ENCODE results near the gene PLSCR3. TPM values are rescaled to one million over a fixed set of nuclear protein-coding genes. Genes with fewer than 3 reads are reported as not detected.

The PLSCR3 gene
- polyA plus RNA-seq, 4 donors = 6.3 to 18.0 (median 13.6) TPM

DNA sequence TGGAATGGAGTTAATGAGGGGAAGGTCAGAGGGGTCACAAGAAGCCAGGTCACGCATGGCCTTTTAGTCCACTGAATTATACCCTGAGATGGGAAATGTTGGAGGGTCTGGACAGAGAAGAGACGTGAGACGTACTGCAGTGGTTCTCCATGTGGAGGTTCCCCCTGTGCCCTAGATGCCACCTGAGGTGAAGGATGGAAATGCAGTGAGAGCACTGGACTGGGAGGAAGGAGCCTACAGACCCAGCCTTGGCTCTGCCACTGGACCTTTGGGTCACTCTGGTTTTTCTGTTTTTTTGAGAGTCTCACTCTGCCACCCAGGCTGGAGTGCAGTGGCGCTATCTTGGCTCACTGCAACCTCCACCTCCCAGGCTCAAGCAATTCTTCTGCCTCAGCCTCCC is 1.8 kb upstream of the PLSCR3 start:
- no peaks in the 10 kb centered on the region for H3K9me3 ChIP-seq (ENCODE audit: control insufficient read depth in 2 of 2, insufficient read depth in 1 of 2, low read depth in 1 of 2, low read length in 1 of 2)
- H3K36me3 ChIP-seq (ENCODE audit: control insufficient read depth in 3 of 3, insufficient read depth in 2 of 3, low read depth in 1 of 3, low read length in 3 of 3) = peaks cover 0 to 8% (median 0%) of the 10 kb centered on the region in 3 donors
- FAIRE-seq = no peak
- H3K27ac ChIP-seq (ENCODE audit: low read depth in 1 of 3, low read length in 2 of 3) = no peak overlapping the region
- H3K4me3 ChIP-seq (ENCODE audit: low read depth in 1 of 3, low read length in 3 of 3) = no peak overlapping the region
- peaks cover 0 to 6% (median 0%) of the 10 kb centered on the region in 3 donors for H3K27me3 ChIP-seq (ENCODE audit: control insufficient read depth in 3 of 3, insufficient read depth in 3 of 3, low read length in 3 of 3)
- no peak for DNase-seq
- peaks cover 0 to 15% (median 0%) of the 10 kb centered on the region in 3 donors for H3K4me1 ChIP-seq (ENCODE audit: control insufficient read depth in 3 of 3, insufficient read depth in 2 of 3, low read depth in 1 of 3, low read length in 2 of 3)
- 85 to 95% (median 91%) methylated on average over 4 of the region's 4 CpGs for WGBS, 3 donors

DNA sequence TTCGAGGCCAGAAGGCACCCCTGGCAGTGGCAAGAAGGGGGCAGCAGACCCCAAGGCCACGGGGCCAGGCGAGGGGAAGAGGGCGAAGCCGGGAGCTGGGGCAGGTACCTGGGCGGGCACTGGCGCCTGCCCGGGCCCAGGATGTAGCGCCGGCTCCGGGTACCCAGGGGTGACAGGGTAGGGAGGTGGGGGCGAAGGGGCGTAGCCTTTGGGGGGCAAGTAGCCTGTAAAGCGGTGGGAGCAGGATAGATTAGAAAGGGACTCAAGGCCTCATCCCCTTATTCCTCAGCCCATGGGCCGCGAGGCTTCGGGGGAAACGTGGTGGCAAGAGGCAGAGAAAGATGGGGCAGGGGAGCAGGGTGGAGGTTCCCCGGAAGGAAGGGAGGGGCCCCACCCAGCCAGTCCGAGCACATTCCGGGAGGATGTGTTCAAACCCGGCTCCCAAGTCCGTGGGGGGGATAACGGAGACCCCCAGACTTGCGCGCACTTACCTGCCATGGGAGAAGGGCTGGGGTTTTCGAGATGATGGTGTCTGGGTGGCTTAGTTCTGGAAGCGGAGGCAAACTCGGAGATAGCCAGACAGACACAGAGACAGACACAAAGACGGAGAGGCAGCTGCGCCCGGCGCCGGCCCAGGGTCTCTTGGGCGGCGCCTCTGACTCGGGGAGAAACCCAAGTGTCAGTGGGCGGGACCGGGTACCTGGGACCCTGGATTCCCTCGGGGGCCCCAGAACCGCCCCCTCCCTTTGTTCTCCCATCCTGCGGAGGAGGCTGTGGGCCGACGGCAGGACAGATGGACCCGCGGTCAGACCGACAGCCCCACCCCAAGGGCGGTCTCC is 493 bp downstream of the PLSCR3 start:
- Histone ChIP-seq H3K36me3 (ENCODE audit: control insufficient read depth in 3 of 3, insufficient read depth in 2 of 3, low read depth in 1 of 3, low read length in 3 of 3) (peaks cover 3 to 31% (median 4%) of the 10 kb centered on the region in 3 donors), H3K4me1 (ENCODE audit: control insufficient read depth in 3 of 3, insufficient read depth in 2 of 3, low read depth in 1 of 3, low read length in 2 of 3) (peaks cover 0 to 15% (median 0%) of the 10 kb centered on the region in 3 donors), H3K4me3 (ENCODE audit: low read depth in 1 of 3, low read length in 3 of 3) (peak overlapping the region; percentile 64 to 83 (median 80)), H3K9me3 (ENCODE audit: control insufficient read depth in 2 of 2, insufficient read depth in 1 of 2, low read depth in 1 of 2, low read length in 1 of 2) (no peaks in the 10 kb centered on the region), H3K27ac (ENCODE audit: low read depth in 1 of 3, low read length in 2 of 3) (peak overlapping the region in 2 of 3 donors; percentile 53 to 78), H3K27me3 (ENCODE audit: control insufficient read depth in 3 of 3, insufficient read depth in 3 of 3, low read length in 3 of 3) (peaks cover 0 to 6% (median 0%) of the 10 kb centered on the region in 3 donors)
- DNase-seq (peak in 1 of 2 donors; percentile 32), FAIRE-seq (no peak)
- 2 to 5% (median 3%) methylated on average over 40 to 48 of the region's 48 CpGs for WGBS, 3 donors

DNA sequence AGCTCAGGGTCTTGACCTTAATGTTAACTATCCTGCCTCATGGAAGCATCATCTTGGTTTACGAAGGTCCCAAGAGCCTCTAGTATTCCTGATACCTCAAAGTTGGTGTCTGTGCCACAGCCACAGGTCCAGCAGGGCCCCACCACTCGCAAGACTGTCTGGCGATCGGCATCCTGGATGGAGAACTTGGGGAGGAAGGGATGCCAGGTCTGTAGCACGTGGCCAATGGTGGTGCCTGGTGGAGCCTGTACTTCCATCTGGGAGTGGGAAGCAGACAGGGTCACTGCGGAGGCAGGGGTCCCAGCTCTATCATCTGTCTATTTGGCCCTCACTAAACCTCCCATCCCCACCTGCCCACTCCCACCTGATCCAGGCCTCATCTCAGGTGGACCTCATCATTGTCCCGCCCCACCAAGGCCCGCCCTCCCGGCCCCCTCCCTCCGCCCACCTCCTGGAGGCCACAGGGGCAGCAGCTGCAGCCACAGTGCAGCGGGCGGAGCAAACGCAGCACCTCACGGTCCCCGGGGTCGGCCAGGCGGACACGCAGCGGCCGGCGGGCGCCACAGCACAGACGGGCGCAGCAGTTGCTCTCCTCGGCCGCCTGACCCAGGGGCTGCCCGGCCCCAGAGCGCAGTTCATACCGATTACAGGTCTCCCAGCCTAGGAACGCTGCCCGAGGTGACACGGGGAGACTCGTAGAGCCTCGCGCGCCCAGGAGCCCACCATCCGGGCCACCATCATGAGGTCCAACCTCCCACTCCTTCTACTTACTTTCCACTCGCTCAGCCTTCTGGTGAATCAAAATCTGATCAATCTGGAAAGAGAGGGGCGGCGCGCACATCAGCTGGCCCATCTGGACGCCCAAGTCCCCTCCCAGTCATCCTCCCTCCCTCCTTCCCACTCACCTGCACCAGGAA is 1.4 kb downstream of the PLSCR3 start:
- Histone ChIP-seq H3K36me3 (ENCODE audit: control insufficient read depth in 3 of 3, insufficient read depth in 2 of 3, low read depth in 1 of 3, low read length in 3 of 3) (peaks cover 4 to 40% (median 5%) of the 10 kb centered on the region in 3 donors), H3K4me3 (ENCODE audit: low read depth in 1 of 3, low read length in 3 of 3) (peak overlapping the region in 2 of 3 donors; percentile 64 to 83), H3K9me3 (ENCODE audit: control insufficient read depth in 2 of 2, insufficient read depth in 1 of 2, low read depth in 1 of 2, low read length in 1 of 2) (no peaks in the 10 kb centered on the region), H3K27me3 (ENCODE audit: control insufficient read depth in 3 of 3, insufficient read depth in 3 of 3, low read length in 3 of 3) (peaks cover 0 to 6% (median 0%) of the 10 kb centered on the region in 3 donors), H3K4me1 (ENCODE audit: control insufficient read depth in 3 of 3, insufficient read depth in 2 of 3, low read depth in 1 of 3, low read length in 2 of 3) (peaks cover 0 to 15% (median 0%) of the 10 kb centered on the region in 3 donors), H3K27ac (ENCODE audit: low read depth in 1 of 3, low read length in 2 of 3) (no peak overlapping the region)
- FAIRE-seq (no peak), DNase-seq (peak in 1 of 2 donors; percentile 32)
- WGBS, 3 donors = 61 to 75% (median 63%) methylated on average over 20 to 42 of the region's 42 CpGs

DNA sequence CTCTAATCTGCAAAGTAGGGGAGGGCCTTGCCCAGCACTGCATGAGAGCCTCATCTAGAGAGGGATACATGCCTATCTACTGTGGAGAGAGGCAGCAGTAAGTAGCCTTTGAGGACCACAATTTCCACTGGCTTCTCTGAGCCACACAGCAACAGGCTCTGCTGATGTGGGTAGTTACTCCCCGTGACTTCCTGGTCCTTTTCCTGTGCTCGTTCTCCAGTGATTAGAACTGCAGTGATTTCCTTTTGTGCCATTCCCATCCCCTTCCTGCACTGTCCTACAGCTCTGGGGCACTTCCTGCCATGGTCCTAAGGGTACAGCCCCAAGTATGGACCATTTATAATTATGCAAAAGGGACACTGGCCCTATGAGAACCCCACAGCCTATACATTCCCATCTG is 3.0 kb downstream of the PLSCR3 start:
- Histone ChIP-seq H3K4me3 (ENCODE audit: low read depth in 1 of 3, low read length in 3 of 3) (no peak overlapping the region), H3K4me1 (ENCODE audit: control insufficient read depth in 3 of 3, insufficient read depth in 2 of 3, low read depth in 1 of 3, low read length in 2 of 3) (peaks cover 0 to 15% (median 0%) of the 10 kb centered on the region in 3 donors), H3K9me3 (ENCODE audit: control insufficient read depth in 2 of 2, insufficient read depth in 1 of 2, low read depth in 1 of 2, low read length in 1 of 2) (no peaks in the 10 kb centered on the region), H3K27me3 (ENCODE audit: control insufficient read depth in 3 of 3, insufficient read depth in 3 of 3, low read length in 3 of 3) (peaks cover 0 to 6% (median 0%) of the 10 kb centered on the region in 3 donors), H3K27ac (ENCODE audit: low read depth in 1 of 3, low read length in 2 of 3) (no peak overlapping the region), H3K36me3 (ENCODE audit: control insufficient read depth in 3 of 3, insufficient read depth in 2 of 3, low read depth in 1 of 3, low read length in 3 of 3) (peaks cover 4 to 57% (median 10%) of the 10 kb centered on the region in 3 donors)
- FAIRE-seq (no peak), DNase-seq (no peak)
- WGBS, 3 donors = 43 to 64% (median 63%) methylated on average over 2 of the region's 2 CpGs

DNA sequence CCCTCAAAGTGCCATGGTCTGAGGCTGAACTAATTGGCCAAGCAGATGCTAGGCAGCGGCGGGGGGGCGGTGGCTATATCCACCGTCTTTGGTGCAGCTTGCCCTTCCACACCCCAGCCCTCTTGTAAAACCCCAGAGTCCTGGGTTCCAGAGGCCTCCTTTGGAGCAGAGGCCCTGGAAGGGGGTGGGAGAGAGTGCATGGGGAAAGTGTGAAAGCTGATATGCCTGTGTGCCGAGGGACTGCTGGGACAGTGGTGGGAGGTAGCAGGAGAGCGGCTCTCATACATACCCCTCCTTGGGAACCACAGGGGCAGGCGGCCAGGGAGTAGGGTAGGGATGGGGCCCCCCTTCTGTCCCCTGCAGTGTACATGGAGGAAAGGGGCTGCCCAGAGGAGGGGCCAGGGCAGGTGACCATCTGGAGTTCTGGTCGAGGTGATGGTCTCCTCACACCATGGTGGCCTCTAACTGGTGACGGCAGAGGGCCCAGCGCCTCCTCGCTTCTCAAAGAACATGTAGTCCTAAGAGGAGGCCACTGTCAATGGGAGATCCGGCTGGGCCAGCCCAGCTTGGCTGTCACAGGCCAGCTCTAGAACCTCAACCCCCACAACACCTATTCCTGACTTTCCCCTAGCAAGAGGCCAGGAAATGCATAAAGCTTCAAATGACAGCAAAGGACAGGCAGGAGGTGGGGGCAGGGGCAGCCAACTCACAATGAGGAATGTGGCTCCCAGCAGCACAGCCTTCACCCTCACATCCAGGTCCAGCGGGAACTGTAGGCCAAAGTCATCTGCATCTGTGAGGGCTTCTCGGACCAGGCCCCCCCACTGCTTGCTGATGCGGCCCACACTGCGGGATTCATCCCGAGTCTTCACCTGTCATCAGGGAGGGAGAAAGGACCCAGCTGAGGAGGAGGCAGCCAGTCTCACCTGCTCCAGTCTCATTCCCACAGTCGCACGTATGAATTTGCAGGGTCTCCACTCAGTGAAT is 4.1 kb downstream of the PLSCR3 start:
- Histone ChIP-seq H3K4me1 (ENCODE audit: control insufficient read depth in 3 of 3, insufficient read depth in 2 of 3, low read depth in 1 of 3, low read length in 2 of 3) (peaks cover 0 to 15% (median 0%) of the 10 kb centered on the region in 3 donors), H3K36me3 (ENCODE audit: control insufficient read depth in 3 of 3, insufficient read depth in 2 of 3, low read depth in 1 of 3, low read length in 3 of 3) (peaks cover 4 to 62% (median 10%) of the 10 kb centered on the region in 3 donors), H3K9me3 (ENCODE audit: control insufficient read depth in 2 of 2, insufficient read depth in 1 of 2, low read depth in 1 of 2, low read length in 1 of 2) (no peaks in the 10 kb centered on the region), H3K27me3 (ENCODE audit: control insufficient read depth in 3 of 3, insufficient read depth in 3 of 3, low read length in 3 of 3) (peaks cover 0 to 6% (median 0%) of the 10 kb centered on the region in 3 donors), H3K4me3 (ENCODE audit: low read depth in 1 of 3, low read length in 3 of 3) (no peak overlapping the region), H3K27ac (ENCODE audit: low read depth in 1 of 3, low read length in 2 of 3) (no peak overlapping the region)
- WGBS, 3 donors = 88 to 93% (median 88%) methylated on average over 19 of the region's 19 CpGs
- no peak for DNase-seq
- no peak for FAIRE-seq

DNA sequence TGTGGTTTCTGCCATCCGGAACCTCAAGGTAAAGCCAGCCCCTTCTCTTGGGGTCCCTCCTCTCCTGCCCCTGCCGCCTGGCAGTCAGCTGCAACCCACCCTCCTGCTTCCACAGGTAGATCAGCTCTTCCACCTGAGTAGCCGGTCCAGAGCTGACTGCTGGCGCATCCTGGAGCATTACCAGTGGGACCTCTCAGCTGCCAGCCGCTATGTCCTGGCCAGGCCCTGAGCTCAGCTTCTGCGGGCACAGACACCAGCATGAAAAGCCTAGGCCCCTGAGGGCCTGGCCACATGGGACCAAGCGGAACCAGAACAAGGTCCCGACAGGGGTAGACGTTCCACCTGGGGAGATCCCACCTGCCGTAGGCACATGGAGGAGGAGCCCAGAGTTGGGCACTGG is 5.5 kb downstream of the PLSCR3 start:
- no peak overlapping the region for H3K27ac ChIP-seq (ENCODE audit: low read depth in 1 of 3, low read length in 2 of 3)
- H3K36me3 ChIP-seq (ENCODE audit: control insufficient read depth in 3 of 3, insufficient read depth in 2 of 3, low read depth in 1 of 3, low read length in 3 of 3) = peaks cover 4 to 66% (median 10%) of the 10 kb centered on the region in 3 donors
- FAIRE-seq (no peak), DNase-seq (no peak)
- H3K27me3 ChIP-seq (ENCODE audit: control insufficient read depth in 3 of 3, insufficient read depth in 3 of 3, low read length in 3 of 3) = peaks cover 0 to 6% (median 0%) of the 10 kb centered on the region in 3 donors
- peaks cover 0 to 10% (median 0%) of the 10 kb centered on the region in 3 donors for H3K4me1 ChIP-seq (ENCODE audit: control insufficient read depth in 3 of 3, insufficient read depth in 2 of 3, low read depth in 1 of 3, low read length in 2 of 3)
- no peak overlapping the region for H3K4me3 ChIP-seq (ENCODE audit: low read depth in 1 of 3, low read length in 3 of 3)
- H3K9me3 ChIP-seq (ENCODE audit: control insufficient read depth in 2 of 2, insufficient read depth in 1 of 2, low read depth in 1 of 2, low read length in 1 of 2) = no peaks in the 10 kb centered on the region
- WGBS, 3 donors = 95 to 97% (median 95%) methylated on average over 9 to 10 of the region's 10 CpGs

DNA sequence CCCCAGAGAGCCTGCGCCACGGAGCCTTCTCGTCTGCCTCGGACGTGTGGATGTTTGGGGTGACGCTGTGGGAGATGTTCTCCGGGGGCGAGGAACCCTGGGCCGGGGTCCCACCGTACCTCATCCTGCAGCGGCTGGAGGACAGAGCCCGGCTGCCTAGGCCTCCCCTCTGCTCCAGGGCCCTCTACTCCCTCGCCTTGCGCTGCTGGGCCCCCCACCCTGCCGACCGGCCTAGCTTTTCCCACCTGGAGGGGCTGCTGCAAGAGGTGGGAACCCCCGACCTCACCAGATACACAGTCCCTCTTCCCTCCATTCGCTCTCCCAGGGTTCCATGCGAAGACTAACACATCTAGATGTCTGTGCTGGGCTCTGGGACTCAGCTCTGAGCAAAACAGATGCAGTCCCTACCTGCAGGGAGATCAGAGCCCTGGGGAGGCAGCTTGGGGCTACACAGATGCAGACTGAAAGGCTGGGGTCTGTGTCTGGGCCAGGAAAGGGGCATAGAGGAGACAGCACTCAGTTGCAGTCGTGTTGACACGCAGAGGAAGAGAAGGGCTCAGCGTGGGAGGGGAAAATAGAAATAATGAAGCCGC is 9.7 kb downstream of the PLSCR3 start:
- H3K9me3 ChIP-seq (ENCODE audit: control insufficient read depth in 2 of 2, insufficient read depth in 1 of 2, low read depth in 1 of 2, low read length in 1 of 2) = peaks cover 0 to 2% of the 10 kb centered on the region in 2 donors
- peak overlapping the region in 1 of 3 donors; percentile 22 for H3K27ac ChIP-seq (ENCODE audit: low read depth in 1 of 3, low read length in 2 of 3)
- no peak for FAIRE-seq
- no peak for DNase-seq
- peaks cover 0 to 21% (median under 1%) of the 10 kb centered on the region in 3 donors for H3K27me3 ChIP-seq (ENCODE audit: control insufficient read depth in 3 of 3, insufficient read depth in 3 of 3, low read length in 3 of 3)
- peaks cover 0 to 51% (median 10%) of the 10 kb centered on the region in 3 donors for H3K36me3 ChIP-seq (ENCODE audit: control insufficient read depth in 3 of 3, insufficient read depth in 2 of 3, low read depth in 1 of 3, low read length in 3 of 3)
- 57 to 93% (median 72%) methylated on average over 22 to 23 of the region's 23 CpGs for WGBS, 3 donors
- peak overlapping the region in 2 of 3 donors; percentile 16 to 34 for H3K4me3 ChIP-seq (ENCODE audit: low read depth in 1 of 3, low read length in 3 of 3)
- H3K4me1 ChIP-seq (ENCODE audit: control insufficient read depth in 3 of 3, insufficient read depth in 2 of 3, low read depth in 1 of 3, low read length in 2 of 3) = peaks cover 0 to 22% (median 0%) of the 10 kb centered on the region in 3 donors
